Measurements from ENCODE around the gene NES.

Gene NES

DNA sequence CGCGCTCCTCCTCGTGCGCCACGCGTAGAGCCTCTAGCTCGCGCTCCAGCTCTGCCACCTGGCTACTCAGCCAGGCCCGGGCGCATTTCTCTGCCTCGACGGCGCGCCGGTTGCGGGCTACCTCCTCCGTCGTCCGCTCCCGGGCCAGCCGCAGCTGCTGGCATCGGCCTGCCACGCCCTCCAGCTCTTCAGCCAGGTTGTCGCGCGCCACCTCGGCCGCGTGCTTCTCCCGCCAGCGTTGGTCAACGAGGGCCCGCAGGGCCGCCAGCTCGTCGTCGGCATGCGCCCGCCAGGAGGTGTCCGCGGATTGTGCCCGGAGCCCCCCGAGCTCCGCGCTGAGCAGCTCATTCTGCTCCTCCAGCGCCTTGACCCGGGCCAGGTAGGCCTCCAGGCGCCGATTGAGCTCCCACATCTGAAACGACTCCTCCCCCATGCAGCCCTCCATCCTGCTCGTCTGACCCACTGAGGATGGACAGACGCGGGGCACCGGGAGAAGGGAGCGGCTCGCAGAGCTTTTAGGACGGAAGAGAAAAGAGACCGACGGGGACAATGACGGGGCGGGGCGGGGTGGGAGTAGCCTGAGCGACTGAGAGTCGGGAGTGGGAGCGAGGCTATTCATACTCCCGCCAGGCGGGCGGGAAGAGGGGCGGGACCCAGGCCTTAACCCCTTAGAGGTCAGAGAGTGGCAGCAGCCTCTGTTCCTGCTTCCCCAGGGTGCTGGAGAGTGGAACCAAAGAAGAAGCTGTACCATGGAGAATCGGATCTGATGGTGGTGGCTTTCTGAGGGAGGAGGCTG is at the start of gene NES:
NES (minus strand) TSS at position 588 of the 796 bp plus-strand sequence; CDS start at position 445, 143 bp downstream.
- peak; percentile 63 for DNase-seq (ENCODE audit: low spot score)

DNA sequence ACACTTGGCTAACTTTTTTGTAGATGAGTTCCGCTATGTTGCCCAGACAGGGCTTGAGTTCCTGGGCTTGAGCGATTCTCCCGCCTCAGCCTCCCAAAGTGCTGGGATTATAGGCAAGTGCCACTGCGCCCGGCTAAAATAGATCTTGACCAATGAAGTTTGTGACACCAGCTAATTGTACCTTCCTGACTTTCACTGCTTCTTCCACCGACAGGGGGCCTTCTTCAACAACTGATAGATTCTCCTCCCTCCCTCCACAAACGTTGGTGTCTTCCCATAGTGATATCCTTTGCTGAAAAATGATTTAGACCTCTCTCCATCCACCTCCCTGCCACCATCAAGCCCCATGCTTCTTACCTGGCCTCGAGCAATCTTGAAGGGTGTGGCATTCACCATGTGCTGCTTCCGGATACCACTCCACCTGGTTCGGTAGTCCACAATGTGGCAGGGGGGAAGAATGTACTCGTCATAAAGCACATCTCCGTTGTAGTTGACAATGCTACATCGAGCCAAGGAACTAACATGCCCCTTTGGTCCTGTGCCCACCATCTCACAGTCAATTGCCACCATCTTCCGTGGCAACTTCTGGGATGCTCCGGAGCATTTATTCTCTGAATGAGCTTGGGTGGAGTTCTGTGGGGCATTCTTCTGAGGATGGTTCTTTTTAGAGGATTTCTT is 49.5 kb upstream of the NES start:
- DNase-seq (ENCODE audit: low spot score), result no peak

DNA sequence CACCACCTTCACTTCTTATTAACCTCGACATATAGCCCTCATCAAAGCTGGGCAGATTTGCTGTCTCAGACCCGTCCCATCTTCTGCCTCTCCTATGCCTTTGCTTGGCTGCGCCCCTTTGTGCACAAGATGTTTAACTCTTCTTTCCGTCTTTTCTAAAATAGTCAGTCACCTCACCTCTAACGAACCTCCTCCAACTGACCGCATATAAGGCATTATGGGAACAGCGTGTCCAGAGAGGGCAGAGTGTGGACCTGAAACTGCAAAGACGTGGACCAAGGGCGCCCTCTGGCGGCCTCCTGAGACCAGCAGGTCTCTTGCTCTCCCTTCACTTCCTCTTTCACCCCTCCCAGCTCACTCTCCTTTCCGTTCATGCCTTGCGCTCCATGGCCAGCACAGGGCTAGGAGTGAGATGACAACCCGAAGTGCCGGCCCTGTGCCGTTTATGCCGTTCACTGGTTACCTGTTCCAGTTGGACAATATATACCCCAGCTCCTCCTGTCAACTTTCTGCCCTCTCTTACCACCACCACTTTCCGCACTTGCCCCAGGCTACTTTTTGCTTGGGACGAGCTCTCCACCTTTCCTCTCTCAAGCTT is 48.6 kb upstream of the NES start:
- DNase-seq (ENCODE audit: low spot score), result peak; percentile 86

GRCh38 chr1:156721535-156721934 is 44.3 kb upstream of the NES start:
- DNase-seq (ENCODE audit: low spot score), result no peak

DNA sequence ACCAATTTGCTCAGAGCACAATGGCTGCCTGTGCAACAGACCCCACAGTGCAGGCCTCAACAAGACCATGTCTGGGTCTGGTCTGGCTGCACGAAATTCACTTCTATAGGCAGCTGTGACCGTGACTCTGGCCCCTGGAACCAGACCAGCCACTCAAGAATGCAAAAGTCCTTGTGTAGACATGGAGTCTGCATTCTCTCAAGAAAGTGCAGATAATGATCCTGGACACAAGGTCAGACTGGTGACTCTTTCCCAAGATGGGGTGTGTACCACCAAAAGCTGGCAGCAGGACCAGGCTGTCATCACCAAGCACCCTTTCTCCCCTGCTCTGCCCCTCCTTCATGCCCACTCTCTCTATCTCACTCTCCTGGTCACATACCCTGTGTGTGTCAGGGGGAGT is 43.9 kb upstream of the NES start:
- no peak for DNase-seq (ENCODE audit: low spot score)

GRCh38 chr1:156717351-156717750 is 40.1 kb upstream of the NES start:
- no peak for DNase-seq (ENCODE audit: low spot score)

- no peak for DNase-seq (ENCODE audit: low spot score)
These were observed 37.6 kb upstream of the NES start for GRCh38 chr1:156714830-156715229.

DNA sequence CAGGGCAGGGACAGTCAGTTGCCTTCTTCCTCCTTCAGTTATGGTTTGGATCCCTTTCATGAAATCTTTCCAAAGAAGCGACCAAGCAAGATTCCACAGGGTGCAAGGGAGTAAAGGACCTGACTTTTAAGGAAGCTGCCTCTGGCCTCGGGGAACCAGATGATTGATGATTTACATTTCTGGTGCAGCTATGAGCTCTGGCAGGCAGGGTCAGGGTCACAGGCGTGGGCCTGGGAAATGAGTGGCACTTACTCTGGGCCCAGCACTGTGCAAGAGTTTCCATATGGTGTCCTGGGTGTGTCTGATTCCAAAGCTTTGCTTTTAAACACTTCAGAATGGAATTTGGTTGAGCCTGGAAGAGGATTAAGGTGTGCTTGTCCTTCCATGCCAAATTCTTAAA is 35.4 kb upstream of the NES start:
- DNase-seq (ENCODE audit: low spot score), result no peak

DNA sequence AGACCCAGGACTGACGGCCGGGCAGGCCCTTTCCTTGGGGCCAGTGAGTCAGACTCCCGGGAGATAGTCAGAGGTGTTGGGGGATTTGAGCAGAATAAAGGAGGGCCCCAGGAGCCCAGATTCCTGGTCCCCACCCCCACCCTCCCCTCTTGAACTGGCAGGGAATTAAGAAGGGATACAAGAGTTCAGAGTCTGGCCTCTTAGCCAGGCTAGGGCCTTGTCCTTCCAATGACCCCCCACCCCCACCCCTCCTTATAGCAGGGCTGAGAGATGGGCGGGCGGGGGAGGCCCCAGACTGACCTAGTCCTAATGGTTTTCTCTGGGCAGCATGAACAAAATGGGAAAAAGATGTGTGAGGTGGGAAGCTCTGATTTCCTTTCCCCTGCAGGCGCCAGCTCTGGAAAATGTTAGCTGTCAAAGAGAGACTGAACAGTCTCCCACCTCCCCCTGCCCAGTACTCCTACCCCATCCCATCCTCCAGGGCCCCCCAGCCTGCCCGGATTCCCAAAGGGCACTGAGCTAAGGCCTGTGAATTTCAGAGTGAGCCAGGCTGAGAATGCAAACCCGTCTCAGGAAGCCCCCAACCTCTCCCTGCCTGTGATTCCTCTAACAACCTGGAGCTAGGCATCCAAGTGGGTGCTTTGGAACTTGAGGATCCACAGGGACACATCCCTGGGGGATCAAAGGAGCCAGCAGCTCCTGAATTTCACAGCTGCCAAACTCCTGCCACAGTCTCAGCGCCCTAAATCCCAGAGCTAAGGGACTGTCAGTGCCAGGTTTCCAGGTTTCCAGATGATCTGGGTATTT is 34.0 kb upstream of the NES start:
- DNase-seq (ENCODE audit: low spot score), result no peak

- DNase-seq (ENCODE audit: low spot score), result no peak
These were observed 32.7 kb upstream of the NES start for GRCh38 chr1:156709757-156710489.

DNA sequence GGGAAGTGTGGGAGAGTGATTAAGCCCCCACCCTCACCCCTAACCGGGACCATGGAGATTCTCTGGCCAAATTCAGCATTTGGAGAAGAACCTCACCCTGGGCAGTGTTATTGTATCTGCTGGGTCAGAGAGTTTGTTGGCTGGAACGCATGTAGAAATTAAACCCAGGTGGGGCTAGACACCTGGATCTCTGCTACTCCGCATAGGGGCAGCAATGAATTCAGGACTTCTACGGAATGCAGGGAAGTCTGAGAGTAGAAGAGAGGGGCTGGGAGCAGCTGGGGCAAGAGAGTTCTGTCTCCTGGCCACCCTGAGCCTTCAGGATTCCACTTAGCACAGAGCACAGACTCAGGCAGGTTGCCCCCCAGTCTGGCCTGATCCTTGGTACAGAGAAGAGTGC is 31.8 kb upstream of the NES start:
- DNase-seq (ENCODE audit: low spot score), result no peak

- no peak for DNase-seq (ENCODE audit: low spot score)
These were observed 31.0 kb upstream of the NES start for GRCh38 chr1:156708218-156708661.

- DNase-seq (ENCODE audit: low spot score), result no peak
These were observed 30.4 kb upstream of the NES start for GRCh38 chr1:156707417-156708217.

GRCh38 chr1:156706657-156707416 is 29.6 kb upstream of the NES start:
- DNase-seq (ENCODE audit: low spot score), result no peak

DNA sequence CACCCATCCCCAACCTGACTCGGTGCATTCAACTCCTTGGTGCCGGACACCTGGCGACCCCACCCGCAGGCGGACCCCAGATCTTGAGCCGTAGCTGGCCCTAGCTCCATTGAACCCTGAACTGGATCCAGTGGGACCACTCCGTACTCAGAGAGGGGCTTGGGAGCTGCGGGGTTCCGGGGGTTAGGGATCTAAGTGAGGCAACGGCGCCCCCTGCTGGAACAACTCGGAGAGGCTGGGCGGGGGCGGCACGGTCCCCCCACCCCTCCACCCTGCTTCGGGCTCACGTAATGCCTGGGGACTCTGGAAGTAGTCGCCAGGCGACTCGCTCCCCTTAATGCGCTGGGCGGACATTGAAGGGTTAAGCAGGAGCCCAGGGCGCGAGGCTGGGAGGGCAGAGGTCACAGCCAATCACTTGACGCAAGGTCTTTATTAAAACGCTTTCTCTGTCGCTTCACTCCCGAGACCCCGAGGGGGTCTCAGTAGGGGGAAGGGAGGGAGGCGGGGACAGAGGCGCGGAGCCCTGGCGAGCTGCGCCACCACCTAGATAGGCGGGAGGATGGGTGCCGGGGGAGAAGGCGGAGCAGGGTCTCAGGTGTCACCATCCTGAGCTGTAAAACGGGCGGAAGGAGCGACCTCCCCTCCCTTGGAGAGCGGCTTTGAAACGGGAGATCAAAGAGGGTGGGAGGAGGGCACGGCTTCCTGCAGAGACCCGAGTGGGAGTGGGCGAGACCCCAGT is 28.9 kb upstream of the NES start:
- no peak for DNase-seq (ENCODE audit: low spot score)

DNA sequence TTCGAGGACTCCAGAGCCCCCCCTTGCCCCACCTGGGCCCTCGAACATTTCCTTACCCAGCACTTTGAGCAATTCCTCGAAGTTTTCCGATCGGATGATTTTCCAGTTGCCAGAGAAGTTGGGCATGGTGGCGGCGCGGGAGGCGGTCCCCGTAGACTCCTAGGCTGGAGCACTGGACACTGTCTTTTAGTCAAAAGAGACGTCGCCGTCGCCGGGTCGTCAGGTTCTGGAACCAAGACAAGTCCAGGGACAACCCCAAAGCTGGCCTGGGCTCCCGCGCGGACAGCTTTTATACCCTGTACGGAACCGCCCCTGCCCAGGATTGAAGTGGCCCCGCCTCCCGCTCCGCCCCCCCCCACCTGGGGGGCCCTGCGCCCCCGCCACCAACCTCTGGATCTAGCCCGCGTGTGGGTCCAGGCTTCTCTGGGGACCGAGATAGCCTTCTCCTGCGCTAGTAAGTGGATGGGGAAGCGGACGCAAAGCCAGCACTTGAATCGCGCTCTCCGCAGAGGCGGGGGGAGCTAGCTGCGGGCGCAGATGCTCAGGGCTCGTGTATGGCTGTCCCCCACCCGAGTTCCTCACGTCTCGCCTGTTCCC is 28.2 kb upstream of the NES start, which contains the start of gene CRABP2:
CRABP2 (minus strand) TSS at position 263 of the 597 bp plus-strand sequence; CDS start at position 126, 137 bp downstream.
- no peak for DNase-seq (ENCODE audit: low spot score)

DNA sequence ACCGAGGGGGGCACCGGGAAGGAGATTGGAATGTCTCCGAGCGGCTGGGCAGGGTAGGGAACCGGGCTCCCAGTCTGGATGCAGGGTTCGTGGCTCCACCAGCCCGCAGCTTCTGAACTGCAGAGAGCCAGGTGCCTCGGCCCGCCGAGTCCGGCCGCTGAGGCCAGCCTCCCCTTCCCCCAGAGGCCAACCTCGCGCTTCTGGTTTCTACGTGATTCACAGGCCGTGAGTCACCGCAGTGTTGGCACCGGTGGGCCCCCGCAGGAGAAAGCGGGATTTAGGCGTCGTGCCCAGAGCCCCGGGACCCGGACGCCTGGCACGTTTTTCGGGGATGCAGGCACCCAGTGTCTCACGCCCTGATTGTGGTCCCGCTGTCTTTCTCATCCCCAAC is 27.7 kb upstream of the NES start:
- no peak for DNase-seq (ENCODE audit: low spot score)

- no peak for DNase-seq (ENCODE audit: low spot score)
These were observed 27.0 kb upstream of the NES start for GRCh38 chr1:156704166-156704711.
